Subcutaneous adipose tissue (tissue), 4 donors: ENCODE results near the gene ASZ1. TPM values are rescaled to one million over a fixed set of nuclear protein-coding genes. Genes with fewer than 3 reads are reported as not detected.

Source experiments
- CTCF ChIP-seq: fragments of 450-650 bp; IDR thresholded peaks from one replicate; pipeline ENCODE4 v1.5.1; 2016; ENCODE audit warnings: low read depth, mild to moderate bottlenecking, control low read depth, antibody characterized with exemption, moderate library complexity
- total RNA-seq, 4 donors: library from RNA; depleted of rRNA; stranded (reverse); fragments of >200 nt; gene quantifications; one replicate each; pipeline ENCODE4 v1.1.0, GENCODE V29; 2016

ASZ1 gene
- total RNA-seq, 4 donors from 2014 or later = not detected

DNA sequence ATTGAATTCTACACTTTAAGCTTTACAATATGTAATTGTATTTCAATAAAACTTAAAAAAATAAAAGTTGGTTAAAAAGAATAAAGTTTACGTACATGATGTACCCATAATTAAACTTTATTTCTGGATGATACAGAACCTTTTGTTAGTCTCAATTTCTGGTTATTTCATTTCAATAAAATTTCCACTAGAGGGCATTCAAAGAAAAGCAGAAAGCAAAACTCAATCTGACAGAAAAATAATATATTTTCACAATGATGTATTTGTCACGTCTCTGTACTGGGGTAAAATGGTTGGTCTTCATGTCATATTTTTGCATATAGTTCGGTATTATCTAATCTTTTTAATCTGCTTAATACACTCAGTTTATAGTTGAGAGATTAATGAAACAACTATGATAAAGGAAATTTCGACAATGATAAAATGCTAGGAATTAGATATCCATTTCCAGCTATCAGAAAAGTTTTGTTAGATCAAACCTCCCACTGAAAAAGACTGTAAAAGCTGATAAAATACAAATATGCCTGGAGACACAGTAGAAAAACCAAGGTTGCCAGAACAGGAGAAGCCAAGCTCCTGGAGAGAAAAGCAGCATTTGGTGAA lies 27.4 kb downstream of the ASZ1 start:
- TF ChIP-seq CTCF = no peak

DNA sequence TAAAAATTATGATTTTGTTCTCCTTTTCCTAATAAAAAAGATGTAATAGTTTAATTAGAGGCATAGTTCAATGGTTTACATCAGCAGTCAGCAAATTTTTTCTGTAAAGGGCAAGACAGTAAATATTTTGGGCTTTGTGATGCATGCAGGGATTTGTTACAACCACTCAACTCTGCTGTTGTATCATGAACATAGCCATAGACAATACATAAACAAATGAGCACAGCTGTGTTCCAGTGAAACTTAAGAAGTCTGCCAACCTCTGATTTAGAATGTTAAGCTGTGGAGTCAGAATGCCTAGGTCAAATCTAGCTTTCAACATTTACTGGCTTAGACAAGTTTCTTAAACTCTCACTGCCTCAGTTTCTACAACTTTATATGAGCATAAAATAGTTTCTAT lies 31.6 kb downstream of the ASZ1 start:
- no peak for TF ChIP-seq CTCF

GRCh38 chr7:117393781-117394180 lies 33.5 kb downstream of the ASZ1 start:
- no peak for TF ChIP-seq CTCF

DNA sequence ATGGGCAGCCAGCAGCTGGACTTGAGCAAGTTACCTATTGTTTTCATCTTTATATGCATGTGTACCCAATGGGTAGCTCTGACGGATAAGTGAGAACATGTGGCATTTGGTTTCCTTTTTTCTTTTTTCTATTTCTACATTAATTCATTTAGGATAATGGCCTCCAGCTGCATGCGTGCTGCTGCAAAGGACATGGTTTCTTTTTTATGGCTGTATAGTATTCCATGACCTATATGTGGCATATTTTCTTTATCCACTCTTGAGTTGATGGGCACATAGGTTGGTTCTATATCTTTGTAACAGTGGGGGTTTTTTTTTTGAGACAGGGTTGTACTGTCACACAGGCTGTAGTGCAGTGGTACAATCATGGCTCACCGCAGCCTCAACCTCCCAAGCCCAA lies 37.4 kb downstream of the ASZ1 start:
- TF ChIP-seq CTCF = no peak

- no peak for TF ChIP-seq CTCF
These were observed 41.1 kb downstream of the ASZ1 start for GRCh38 chr7:117386110-117386706.

DNA sequence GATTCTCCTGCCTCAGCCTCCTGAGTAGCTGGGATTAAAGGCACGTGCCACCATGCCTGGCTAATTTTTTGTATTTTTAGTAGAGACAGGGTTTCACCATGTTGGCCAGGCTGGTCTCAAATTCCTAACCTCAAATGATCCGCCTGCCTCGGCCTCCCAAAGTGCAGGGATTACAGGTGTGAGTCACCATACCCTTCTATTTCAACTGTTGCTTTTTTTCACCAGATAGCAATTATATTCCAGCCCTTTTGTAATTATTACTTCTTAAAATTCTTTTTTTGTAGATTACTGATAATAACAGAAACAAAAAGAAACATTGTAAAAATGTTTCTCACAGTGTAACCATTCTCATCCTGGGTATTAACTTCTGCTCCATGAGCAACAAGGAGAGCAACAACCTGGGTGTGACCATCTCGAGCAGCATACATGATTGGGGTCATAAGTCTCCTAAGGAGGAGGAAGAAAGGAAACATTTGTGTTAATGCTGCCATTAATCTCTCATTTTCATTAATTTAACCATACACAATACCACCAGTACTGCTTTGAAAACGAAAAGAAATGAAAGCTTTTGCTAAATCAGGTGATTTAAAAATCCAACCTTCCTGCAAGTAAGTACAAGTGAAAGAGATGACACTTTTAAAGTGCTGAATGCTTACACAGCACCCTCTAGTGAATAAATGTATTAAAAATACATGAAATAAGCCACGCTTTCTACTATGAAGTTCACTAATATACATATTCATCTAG lies 41.8 kb downstream of the ASZ1 start:
- no peak for TF ChIP-seq CTCF

- no peak for TF ChIP-seq CTCF
These were observed 42.5 kb downstream of the ASZ1 start for GRCh38 chr7:117384688-117385362.
